Erythroblast (primary cell): ENCODE results near the gene CAND2.

Source experiments
- GATA1 ChIP-seq: IDR thresholded peaks from 2 replicates; pipeline ENCODE4 v1.6.1; 2011; ENCODE audit warnings: low read depth, mild to moderate bottlenecking, control low read depth, low read length, moderate library complexity
- POLR2A ChIP-seq: IDR thresholded peaks from 2 replicates; pipeline ENCODE4 v1.6.1; 2011; ENCODE audit warnings: mild to moderate bottlenecking, low read length

- TF ChIP-seq POLR2A (no peak), GATA1 (no peak)
These were observed 86.1 kb downstream of the CAND2 start for GRCh38 chr3:12882336-12883310.
